K562 (cell line): ENCODE results near the gene DUSP19. TPM values are rescaled to one million over a fixed set of nuclear protein-coding genes. Genes with fewer than 3 reads are reported as not detected.
A peak's percentile ranks its signal among the peaks of the same experiment; 100 is the strongest.

ENCODE experiments used
- ATAC-seq: fragments of 200-7000 bp; cut with Tn5 transposase; 3 replicates; pipeline ENCODE4 v1.9.1; 2020; ENCODE audit warnings: moderate library complexity
- BruUV-seq: library from RNA; stranded (reverse); fragments of 400-500 nt; replicated peaks from 2 replicates; lab custom pipeline; 2021; lab: Mats Ljungman, UMichigan
- CTCF ChIA-PET: fragments of 300-600 bp; formaldehyde crosslinking; extraction: SDS; loops from one replicate; lab custom pipeline; 2021; ENCODE audit warnings: low intra/inter-chr PET ratio; lab: Yijun Ruan, JAX
- POLR2A ChIA-PET: fragments of 300-600, 350-650 bp; sonication (Branson Sonifier 250); formaldehyde crosslinking; extraction: SDS; loops from one replicate; lab custom pipeline; 2021; ENCODE audit warnings: antibody characterized with exemption, inconsistent platforms; lab: Yijun Ruan, JAX
- DNase-seq, 4 experiments: peaks; one replicate each; pipeline versions ENCODE4 v3.0.0 to v3.0.0-alpha.2; 2011 to 2018; ENCODE audit warnings: low spot score in 3 of 4, mixed read lengths in 3 of 4; ENCODE audit errors: extremely low read depth in 1 of 4
- FAIRE-seq: peaks from 2 replicates; lab custom pipeline; 2011; peaks lifted over from hg19 to GRCh38; lab: Jason Lieb, UNC
- H2AFZ ChIP-seq: 2 replicates; pipeline ENCODE4 v1.6.0; 2011; ENCODE audit warnings: low read depth, low read length, control low read depth, inconsistent platforms
- H3K27ac ChIP-seq: fragments of 200-600 bp; 3 replicates; pipeline ENCODE4 v1.8.0; 2011; ENCODE audit warnings: low read depth, mild to moderate bottlenecking, control low read depth, inconsistent platforms, low read length, moderate library complexity, mixed read lengths; ENCODE audit errors: extremely low read depth
- H3K27me3 ChIP-seq, 2 experiments: fragments of 300-600 bp in 1 of 2; 2 replicates in 1 of 2; 3 replicates in 1 of 2; pipeline versions ENCODE4 v1.6.0 to v1.8.0; 2011; ENCODE audit warnings: inconsistent platforms in 2 of 2, low read length in 2 of 2, mild to moderate bottlenecking in 1 of 2, mixed read lengths in 1 of 2, moderate library complexity in 1 of 2; ENCODE audit not compliant: control insufficient read depth in 2 of 2, insufficient read depth in 2 of 2
- H3K36me3 ChIP-seq: fragments of 300-600 bp; 3 replicates; pipeline ENCODE4 v1.8.0; 2011; ENCODE audit warnings: mild to moderate bottlenecking, low read length, inconsistent platforms; ENCODE audit not compliant: control insufficient read depth, insufficient read depth
- H3K4me1 ChIP-seq, 2 experiments: fragments of 200-600 bp in 1 of 2; replicated peaks in 1 of 2; 2 replicates in 1 of 2; 3 replicates in 1 of 2; pipeline versions ENCODE4 v1.5.1 to v1.8.0; 2011; ENCODE audit warnings: inconsistent platforms in 2 of 2, low read length in 2 of 2, mild to moderate bottlenecking in 1 of 2, mixed read lengths in 1 of 2, moderate library complexity in 1 of 2; ENCODE audit not compliant: control insufficient read depth in 2 of 2, insufficient read depth in 2 of 2
- H3K4me2 ChIP-seq: 2 replicates; pipeline ENCODE4 v1.6.1; 2011; ENCODE audit warnings: low read length, control low read depth, inconsistent platforms, mixed read lengths; ENCODE audit not compliant: insufficient read depth
- H3K4me3 ChIP-seq: fragments of 200-600 bp; sonication (generic), shearing (Covaris generic); 2 replicates; pipeline ENCODE4 v1.5.1; 2016; ENCODE audit warnings: control low read depth, inconsistent platforms
- H3K79me2 ChIP-seq: fragments of 200-600 bp; 3 replicates; pipeline ENCODE4 v1.8.0; 2011; ENCODE audit warnings: low read length, inconsistent platforms; ENCODE audit not compliant: control insufficient read depth, insufficient read depth
- H3K9ac ChIP-seq, 2 experiments: 2 replicates each; pipeline versions ENCODE4 v1.6.0 to v1.6.1; 2011; ENCODE audit warnings: low read depth in 2 of 2, low read length in 2 of 2, control low read depth in 1 of 2, inconsistent platforms in 1 of 2, mild to moderate bottlenecking in 1 of 2, mixed read lengths in 1 of 2; ENCODE audit not compliant: insufficient read depth in 1 of 2
- H3K9me1 ChIP-seq: one replicate; pipeline ENCODE4 v1.6.0; 2011; ENCODE audit warnings: inconsistent platforms, mild to moderate bottlenecking, low read length, moderate library complexity; ENCODE audit not compliant: control insufficient read depth, insufficient read depth
- H3K9me3 ChIP-seq: replicated peaks from 2 replicates; pipeline ENCODE4 v1.5.1; 2011; ENCODE audit warnings: low read depth, low read length, inconsistent platforms; ENCODE audit not compliant: control insufficient read depth, insufficient read depth
- H4K20me1 ChIP-seq: replicated peaks from 2 replicates; pipeline ENCODE4 v1.6.1; 2011; ENCODE audit warnings: low read length, inconsistent platforms, mixed read lengths; ENCODE audit not compliant: control insufficient read depth, insufficient read depth
- CBX1 ChIP-seq: sonication (generic); IDR thresholded peaks from 2 replicates; pipeline ENCODE4 v1.6.1; 2016; ENCODE audit warnings: antibody characterized with exemption, low read depth, mild to moderate bottlenecking
- ILF3 ChIP-seq: fragments of 450-650 bp; IDR thresholded peaks from 2 replicates; pipeline ENCODE4 v1.6.1; 2018; ENCODE audit warnings: antibody characterized with exemption, mild to moderate bottlenecking, moderate library complexity, borderline replicate concordance
- PHB2 ChIP-seq: fragments of 450-650 bp; IDR thresholded peaks from 2 replicates; pipeline ENCODE4 v1.6.1; 2017; ENCODE audit warnings: low read depth
- RBFOX2 ChIP-seq: fragments of 200-400 bp; formaldehyde crosslinking; IDR thresholded peaks from 2 replicates; pipeline ENCODE4 v1.6.1; 2017; ENCODE audit warnings: low read depth, mild to moderate bottlenecking, low read length, moderate library complexity
- SP2 ChIP-seq: IDR thresholded peaks from 2 replicates; pipeline ENCODE4 v1.6.1; 2011; ENCODE audit warnings: mild to moderate bottlenecking, low read depth, low read length, moderate library complexity; ENCODE audit not compliant: poor library complexity, severe bottlenecking; ENCODE audit errors: extremely low read depth
- TRIM28 ChIP-seq: fragments of 450-650 bp; IDR thresholded peaks from 2 replicates; pipeline ENCODE4 v1.6.1; 2017
- YBX1 ChIP-seq: fragments of 450-650 bp; IDR thresholded peaks from 2 replicates; pipeline ENCODE4 v1.7.1; 2016; ENCODE audit warnings: mild to moderate bottlenecking
- ZFX ChIP-seq: sonication (generic); formaldehyde crosslinking; IDR thresholded peaks from 2 replicates; pipeline ENCODE4 v1.8.0; 2022; ENCODE audit warnings: mild to moderate bottlenecking, missing genetic modification reagents, moderate library complexity
- ZSCAN32 ChIP-seq: fragments of 450-650 bp; formaldehyde crosslinking; IDR thresholded peaks from 2 replicates; pipeline ENCODE4 v1.4.0; 2020; ENCODE audit warnings: mild to moderate bottlenecking, moderate library complexity
- WGBS: fragments of 100-300 bp; shearing (Covaris generic); methylation state at CpG from one replicate; pipeline ENCODE4 v1.1.6; 2016; ENCODE audit warnings: low coverage, mixed read lengths; ENCODE audit not compliant: insufficient coverage; ENCODE audit errors: missing lambda C conversion rate; 5-methylcytosine and 5-hydroxymethylcytosine counted together
- in situ Hi-C: fragments of 300-500 bp; cut with MboI; formaldehyde crosslinking; loops from 4 replicates; pipeline ENCODE4 v1.15.0; 2018; ENCODE audit warnings: inconsistent platforms, mixed read lengths
- intact Hi-C: fragments of 100-400 bp; cut with micrococcal nuclease; formaldehyde crosslinking; loops from 2 replicates; pipeline ENCODE4 v1.14.2; 2022
- polyA plus RNA-seq, 8 experiments: library from polyadenylated mRNA; depleted of rRNA in 4 of 8; stranded (reverse) in 5 of 8; unstranded in 3 of 8; fragments of >200 nt; fragmentation: Nextera tagmentation in 2 of 8; fragmentation: Illumina TruSeq in 1 of 8; extraction: Ambion mirVana in 2 of 8; extraction: Trizol in 1 of 8; gene quantifications; 2 replicates each; pipeline versions ENCODE4 v1.2.1 to v1.2.3, GENCODE V29; 2011 to 2014; ENCODE audit warnings: inconsistent platforms in 1 of 8, missing spikeins in 1 of 8
- total RNA-seq, 7 experiments: library from RNA; depleted of rRNA in 6 of 7; stranded (reverse); fragments of >200 nt in 6 of 7; fragmentation: Illumina TruSeq in 2 of 7; extraction: Trizol in 2 of 7; gene quantifications; 2 replicates each; pipeline versions ENCODE4 v1.2.1 to v1.2.3, GENCODE V29; 2011 to 2021; ENCODE audit warnings: low replicate concordance in 1 of 7
- TF ChIP-seq, protein P1 (sequence below): fragments of 450-650 bp; IDR thresholded peaks from 2 replicates; pipeline ENCODE4 v1.6.1; 2016; ENCODE audit warnings: antibody characterized with exemption
- TF ChIP-seq, protein P2 (sequence below): fragments of 450-650 bp; formaldehyde crosslinking; IDR thresholded peaks from 2 replicates; pipeline ENCODE4 v1.4.0; 2020; ENCODE audit warnings: mild to moderate bottlenecking, mixed read lengths
- TF ChIP-seq, protein P3 (sequence below): fragments of 450-650 bp; formaldehyde crosslinking; IDR thresholded peaks from 2 replicates; pipeline ENCODE4 v1.4.0; 2020; ENCODE audit warnings: mild to moderate bottlenecking, moderate library complexity

DUSP19 gene
- total and polyA plus RNA-seq, 9 of the 15 experiments (the other 6 are each of a cell fraction or from before 2014, with no cell fraction given), result 1.6 to 6.3 (median 3.1) TPM

DNA sequence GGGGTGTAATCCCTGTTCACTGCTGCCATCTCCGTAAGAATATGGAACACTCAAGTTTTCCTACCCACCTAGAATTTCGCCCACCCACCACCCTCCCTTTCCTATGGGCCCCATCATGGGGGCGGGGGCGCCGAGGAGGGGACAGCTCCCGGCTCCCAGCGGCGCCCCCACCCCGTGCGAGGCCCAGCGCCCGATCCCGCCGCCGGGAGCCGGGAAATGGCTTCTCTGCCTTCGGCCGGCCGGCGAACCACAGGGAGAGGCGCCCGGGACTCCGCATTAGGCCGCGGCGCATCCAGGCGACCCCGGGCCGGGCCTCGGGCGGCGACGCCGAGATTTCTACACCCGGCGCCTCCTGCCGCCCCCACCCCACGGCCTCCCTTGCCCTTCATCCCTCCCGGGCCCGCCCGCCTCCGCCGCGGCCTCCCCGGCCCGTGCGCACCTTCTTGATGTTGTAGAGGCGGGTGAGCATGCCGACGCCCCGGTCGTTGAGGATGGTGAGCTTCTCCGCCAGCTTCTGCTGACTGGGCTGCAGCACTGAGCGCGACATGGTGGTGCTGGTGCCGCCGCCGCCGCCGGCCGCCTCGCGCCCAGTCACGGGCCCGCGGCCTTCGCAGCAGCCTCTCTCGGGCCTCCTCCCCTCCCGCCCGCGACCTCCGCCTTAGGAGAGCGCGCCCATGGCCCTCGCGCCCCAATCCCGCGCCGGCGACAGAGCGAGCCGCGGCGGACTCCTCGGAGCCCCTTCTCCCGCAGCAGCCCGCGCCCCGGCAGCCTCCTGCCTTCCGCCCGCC is 40.8 kb upstream of the DUSP19 start (continued):
- TF ChIP-seq SP2 (no peak), TRIM28 (no peak), YBX1 (no peak), PHB2 (no peak)
- TF ChIP-seq, protein P1, sequence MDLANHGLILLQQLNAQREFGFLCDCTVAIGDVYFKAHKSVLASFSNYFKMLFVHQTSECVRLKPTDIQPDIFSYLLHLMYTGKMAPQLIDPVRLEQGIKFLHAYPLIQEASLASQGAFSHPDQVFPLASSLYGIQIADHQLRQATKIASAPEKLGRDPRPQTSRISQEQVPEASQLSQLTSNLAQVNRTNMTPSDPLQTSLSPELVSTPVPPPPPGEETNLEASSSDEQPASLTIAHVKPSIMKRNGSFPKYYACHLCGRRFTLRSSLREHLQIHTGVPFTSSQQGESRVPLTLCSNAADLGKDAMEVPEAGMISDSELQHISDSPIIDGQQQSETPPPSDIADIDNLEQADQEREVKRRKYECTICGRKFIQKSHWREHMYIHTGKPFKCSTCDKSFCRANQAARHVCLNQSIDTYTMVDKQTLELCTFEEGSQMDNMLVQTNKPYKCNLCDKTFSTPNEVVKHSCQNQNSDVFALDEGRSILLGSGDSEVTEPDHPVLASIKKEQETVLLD, result no peak

DNA sequence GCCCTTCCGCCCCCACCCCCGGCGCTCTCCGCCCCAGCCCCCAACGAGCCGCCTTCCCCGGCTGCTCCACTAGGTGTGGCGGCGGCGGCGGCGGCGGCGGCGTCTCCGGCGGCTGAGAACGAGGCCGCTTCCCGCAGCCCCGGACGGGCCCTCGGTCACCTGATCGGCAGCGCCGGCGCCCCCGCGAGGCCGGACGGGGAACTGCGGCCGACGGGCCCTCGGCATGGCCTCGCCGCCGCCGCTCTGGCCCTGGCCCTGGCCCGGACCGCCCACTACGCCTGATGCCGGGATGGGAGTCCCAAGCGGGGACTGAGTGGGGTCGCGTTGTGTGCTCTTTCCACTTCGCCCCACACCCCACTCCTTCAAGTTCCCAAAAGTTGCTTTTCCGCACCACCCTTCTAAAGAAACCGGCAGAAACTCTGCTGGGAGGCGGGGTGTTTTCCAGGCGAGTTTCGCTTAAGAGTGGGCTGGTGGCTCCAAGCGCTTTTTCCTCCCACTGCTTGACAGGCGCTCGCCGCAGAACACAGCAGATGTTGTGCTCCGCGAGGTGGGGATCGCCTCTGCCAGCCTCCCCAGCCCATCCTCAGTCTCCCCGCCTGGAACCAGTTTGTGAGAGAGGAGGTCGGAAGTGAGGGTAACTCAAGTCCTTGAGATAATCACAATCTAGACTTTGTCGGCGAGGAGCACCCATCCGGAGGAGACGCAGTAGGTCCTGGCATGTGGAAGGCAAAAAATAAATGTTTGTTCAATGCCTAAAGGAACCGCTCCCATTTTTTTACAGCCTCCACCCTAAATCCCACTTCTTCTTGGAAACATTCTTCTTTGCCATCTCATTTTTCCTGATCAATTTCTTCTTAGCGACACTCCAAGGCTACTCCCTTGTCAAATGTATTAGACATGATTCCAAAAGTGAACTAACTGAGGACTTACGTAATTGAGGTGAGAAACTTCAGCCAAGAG is 39.9 kb upstream of the DUSP19 start, which contains the start of gene NCKAP1:
TSS of gene NCKAP1 (minus strand) at position 117 of the 960 bp plus-strand sequence. CDS start 358 bp downstream, outside the sequence.
- Histone ChIP-seq H3K79me2 (peaks cover 45% of the 10 kb centered on the region), H3K27me3 (no peaks in the 10 kb centered on the region), H3K9me3 (no peaks in the 10 kb centered on the region), H3K9me1 (no peaks in the 10 kb centered on the region), H3K4me3 (peak within 1 kb of the TSS; percentile 76), H3K27ac (peak within 1 kb of the TSS; percentile 74), H3K9ac (peak within 1 kb of the TSS; percentile 83 to 95), H3K4me2 (peak within 1 kb of the TSS; percentile 96), H3K36me3 (peaks cover 3% of the 10 kb centered on the region; the same call in 1 of the 3 replicates), H4K20me1 (no peaks in the 10 kb centered on the region), H3K4me1 (peaks cover 8 to 13% of the 10 kb centered on the region in 2 experiments; a peak in 3 of 5 replicates), H2AFZ (peak within 1 kb of the TSS; percentile 99)
- peak; percentile 91 to 95 (median 92) for DNase-seq
- ChIA-PET POLR2A (interaction anchor here (0.6 to 0.9 kb wide), 3 partner anchors 14 to 49 kb away, joined by 3 read pairs; no protein-coding TSS in a partner anchor), CTCF (interaction anchor here (0.7 kb wide), 1 partner anchor 202 kb away, joined by 3 read pairs; no protein-coding TSS in a partner anchor)
- peak; percentile 59 for FAIRE-seq
- TSS peak; percentile 85 for BruUV-seq
- peak; percentile 77 for ATAC-seq
- in situ Hi-C loops (no loop called here), intact Hi-C loops (loop anchor here (1.0 to 5.0 kb wide), 3 partner anchors 40 to 1169 kb away; partner anchors contain the start of gene DUSP19)
- 1% methylated on average over 54 of the region's 68 CpGs for WGBS
- TF ChIP-seq ILF3 (peak; percentile 92), ZSCAN32 (CRISPR knock-in tag) (peak; percentile 69; the same call in 1 of the 2 replicates), ZFX (CRISPR knock-in tag) (peak; percentile 88), RBFOX2 (peak; percentile 86), CBX1 (peak; percentile 46; the same call in 1 of the 2 replicates)
- TF ChIP-seq, protein P2, sequence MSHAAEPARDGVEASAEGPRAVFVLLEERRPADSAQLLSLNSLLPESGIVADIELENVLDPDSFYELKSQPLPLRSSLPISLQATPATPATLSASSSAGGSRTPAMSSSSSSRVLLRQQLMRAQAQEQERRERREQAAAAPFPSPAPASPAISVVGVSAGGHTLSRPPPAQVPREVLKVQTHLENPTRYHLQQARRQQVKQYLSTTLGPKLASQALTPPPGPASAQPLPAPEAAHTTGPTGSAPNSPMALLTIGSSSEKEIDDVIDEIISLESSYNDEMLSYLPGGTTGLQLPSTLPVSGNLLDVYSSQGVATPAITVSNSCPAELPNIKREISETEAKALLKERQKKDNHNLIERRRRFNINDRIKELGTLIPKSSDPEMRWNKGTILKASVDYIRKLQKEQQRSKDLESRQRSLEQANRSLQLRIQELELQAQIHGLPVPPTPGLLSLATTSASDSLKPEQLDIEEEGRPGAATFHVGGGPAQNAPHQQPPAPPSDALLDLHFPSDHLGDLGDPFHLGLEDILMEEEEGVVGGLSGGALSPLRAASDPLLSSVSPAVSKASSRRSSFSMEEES (CRISPR knock-in tag), result peak; percentile 80
- TF ChIP-seq, protein P3, sequence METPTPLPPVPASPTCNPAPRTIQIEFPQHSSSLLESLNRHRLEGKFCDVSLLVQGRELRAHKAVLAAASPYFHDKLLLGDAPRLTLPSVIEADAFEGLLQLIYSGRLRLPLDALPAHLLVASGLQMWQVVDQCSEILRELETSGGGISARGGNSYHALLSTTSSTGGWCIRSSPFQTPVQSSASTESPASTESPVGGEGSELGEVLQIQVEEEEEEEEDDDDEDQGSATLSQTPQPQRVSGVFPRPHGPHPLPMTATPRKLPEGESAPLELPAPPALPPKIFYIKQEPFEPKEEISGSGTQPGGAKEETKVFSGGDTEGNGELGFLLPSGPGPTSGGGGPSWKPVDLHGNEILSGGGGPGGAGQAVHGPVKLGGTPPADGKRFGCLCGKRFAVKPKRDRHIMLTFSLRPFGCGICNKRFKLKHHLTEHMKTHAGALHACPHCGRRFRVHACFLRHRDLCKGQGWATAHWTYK (CRISPR knock-in tag), result peak; percentile 73; the same call in 1 of the 2 replicates
